ENCODE data around the gene C9.
"Not testable (repeated sequence)": the region's sequence is repeated elsewhere in the genome, so short reads cannot be mapped to it uniquely, and the experiment has no call there.

C9 gene

GRCh38 chr5:39328731-39329130 lies 35.6 kb downstream of the C9 start:
- DNase-seq = no peak
- Histone ChIP-seq H3K4me1 (peaks cover 0 to 13% (median 8%) of the 10 kb centered on the region in 4 donors), H3K4me3 (no peak overlapping the region), H3K27ac (no peak overlapping the region), H3K9me3 (no peaks in the 10 kb centered on the region), H3K36me3 (no peaks in the 10 kb centered on the region), H3K27me3 (no peaks in the 10 kb centered on the region)
- no peak for TF ChIP-seq CTCF (IDR thresholded peaks at IDR 0.05)
- intact Hi-C loops (cut with DNase I; ENCODE audit: low total_unique reads) = no loop called here

GRCh38 chr5:39323542-39323941 lies 40.8 kb downstream of the C9 start:
- intact Hi-C loops (cut with DNase I; ENCODE audit: low total_unique reads) = no loop called here
- Histone ChIP-seq H3K4me3 (no peak overlapping the region), H3K36me3 (no peaks in the 10 kb centered on the region), H3K27ac (no peak overlapping the region), H3K9me3 (peaks cover 0 to 3% (median 3%) of the 10 kb centered on the region in 3 donors), H3K4me1 (no peaks in the 10 kb centered on the region), H3K27me3 (no peaks in the 10 kb centered on the region)
- DNase-seq = no peak
- TF ChIP-seq CTCF (IDR thresholded peaks at IDR 0.05) = no peak

GRCh38 chr5:39319395-39319794 lies 44.9 kb downstream of the C9 start:
- H3K36me3 ChIP-seq = no peaks in the 10 kb centered on the region

GRCh38 chr5:39316464-39316863 lies 47.8 kb downstream of the C9 start:
- H3K27me3 ChIP-seq; DNase-seq; H3K4me1 ChIP-seq; H3K4me3 ChIP-seq; H3K36me3 ChIP-seq; intact Hi-C loops (cut with DNase I; ENCODE audit: low total_unique reads); H3K9me3 ChIP-seq; H3K27ac ChIP-seq: not testable (repeated sequence)

More at GRCh38 chr5:39319395-39319794, 44.9 kb downstream of the C9 start:
- no peak for DNase-seq
- Histone ChIP-seq H3K27ac (no peak overlapping the region), H3K9me3 (peaks cover 0 to 3% (median 3%) of the 10 kb centered on the region in 3 donors), H3K27me3 (no peaks in the 10 kb centered on the region), H3K4me3 (no peak overlapping the region), H3K4me1 (no peaks in the 10 kb centered on the region)
- no peak for TF ChIP-seq CTCF (IDR thresholded peaks at IDR 0.05)
- intact Hi-C loops (cut with DNase I; ENCODE audit: low total_unique reads) = no loop called here

- Histone ChIP-seq H3K27ac (no peak overlapping the region), H3K36me3 (no peaks in the 10 kb centered on the region), H3K9me3 (peaks cover 0 to 3% (median 3%) of the 10 kb centered on the region in 3 donors), H3K4me1 (no peaks in the 10 kb centered on the region), H3K27me3 (no peaks in the 10 kb centered on the region), H3K4me3 (no peak overlapping the region)
- TF ChIP-seq CTCF (IDR thresholded peaks at IDR 0.05) = no peak
- intact Hi-C loops (cut with DNase I; ENCODE audit: low total_unique reads) = no loop called here
- no peak for DNase-seq
Measured at GRCh38 chr5:39315995-39316394, 48.3 kb downstream of the C9 start.

GRCh38 chr5:39314591-39314990 lies 49.7 kb downstream of the C9 start:
- no peaks in the 10 kb centered on the region for H3K4me1 ChIP-seq
- H3K27me3 ChIP-seq = no peaks in the 10 kb centered on the region
- no peak overlapping the region for H3K27ac ChIP-seq
- H3K9me3 ChIP-seq = peaks cover 0 to 2% (median 0%) of the 10 kb centered on the region in 3 donors
- TF ChIP-seq CTCF (IDR thresholded peaks at IDR 0.05) = no peak
- H3K4me3 ChIP-seq = no peak overlapping the region
- intact Hi-C loops (cut with DNase I; ENCODE audit: low total_unique reads) = no loop called here
- H3K36me3 ChIP-seq = no peaks in the 10 kb centered on the region
- no peak for DNase-seq

Data from tibial artery (tissue), 4 donors.